GM12864 (cell line): ENCODE results near the gene PPP6R2.
"Not testable (repeated sequence)": the region's sequence is repeated elsewhere in the genome, so short reads cannot be mapped to it uniquely, and the experiment has no call there.

Experiments used
- DNase-seq: peaks from one replicate; pipeline ENCODE4 v3.0.0-alpha.2; 2011; ENCODE audit warnings: low read depth
- H3K4me3 ChIP-seq: 2 replicates; pipeline ENCODE4 v1.5.1; 2011; ENCODE audit warnings: mild to moderate bottlenecking, low read depth, low read length, control low read depth
- TF ChIP-seq, protein P1 (sequence below): IDR thresholded peaks from 2 replicates; pipeline ENCODE4 v1.5.1; 2011; ENCODE audit warnings: low read depth, mild to moderate bottlenecking, moderate library complexity, low read length, control low read depth, inconsistent platforms; ENCODE audit errors: missing control alignments

Gene PPP6R2

DNA sequence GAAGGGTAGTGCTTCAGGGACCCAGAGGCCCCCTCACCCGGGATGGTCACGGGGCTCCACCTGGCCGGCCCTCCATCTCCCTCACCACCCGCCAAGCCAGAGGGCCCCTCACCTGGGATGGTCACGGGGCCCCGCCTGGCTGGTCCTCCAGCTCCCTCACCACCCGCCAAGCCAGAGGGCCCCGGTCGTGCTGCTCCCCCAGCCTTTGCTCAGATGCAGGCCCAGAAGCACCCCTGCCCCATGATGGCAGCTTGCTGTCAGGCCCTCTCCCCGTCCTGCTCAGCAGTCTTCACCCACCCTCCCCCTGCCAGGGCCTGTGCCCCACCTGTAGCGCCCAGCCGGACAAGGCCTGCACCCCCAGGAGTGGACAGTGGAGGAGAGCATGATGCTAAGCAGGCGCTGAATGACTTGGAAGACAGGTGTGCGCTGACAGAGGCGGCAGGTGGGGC, 23.6 kb upstream of the PPP6R2 start:
- H3K4me3 ChIP-seq = no peak overlapping the region
- no peak for DNase-seq
- TF ChIP-seq, protein P1, sequence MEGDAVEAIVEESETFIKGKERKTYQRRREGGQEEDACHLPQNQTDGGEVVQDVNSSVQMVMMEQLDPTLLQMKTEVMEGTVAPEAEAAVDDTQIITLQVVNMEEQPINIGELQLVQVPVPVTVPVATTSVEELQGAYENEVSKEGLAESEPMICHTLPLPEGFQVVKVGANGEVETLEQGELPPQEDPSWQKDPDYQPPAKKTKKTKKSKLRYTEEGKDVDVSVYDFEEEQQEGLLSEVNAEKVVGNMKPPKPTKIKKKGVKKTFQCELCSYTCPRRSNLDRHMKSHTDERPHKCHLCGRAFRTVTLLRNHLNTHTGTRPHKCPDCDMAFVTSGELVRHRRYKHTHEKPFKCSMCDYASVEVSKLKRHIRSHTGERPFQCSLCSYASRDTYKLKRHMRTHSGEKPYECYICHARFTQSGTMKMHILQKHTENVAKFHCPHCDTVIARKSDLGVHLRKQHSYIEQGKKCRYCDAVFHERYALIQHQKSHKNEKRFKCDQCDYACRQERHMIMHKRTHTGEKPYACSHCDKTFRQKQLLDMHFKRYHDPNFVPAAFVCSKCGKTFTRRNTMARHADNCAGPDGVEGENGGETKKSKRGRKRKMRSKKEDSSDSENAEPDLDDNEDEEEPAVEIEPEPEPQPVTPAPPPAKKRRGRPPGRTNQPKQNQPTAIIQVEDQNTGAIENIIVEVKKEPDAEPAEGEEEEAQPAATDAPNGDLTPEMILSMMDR = no peak

- H3K4me3 ChIP-seq = no peak overlapping the region
- TF ChIP-seq, protein P1 = no peak
- DNase-seq = no peak
These were observed 23.0 kb upstream of the PPP6R2 start for GRCh38 chr22:50320116-50320515.

- no peak overlapping the region for H3K4me3 ChIP-seq
- TF ChIP-seq, protein P1 = no peak
- no peak for DNase-seq
These were observed 22.3 kb upstream of the PPP6R2 start for GRCh38 chr22:50320671-50321325.

DNA sequence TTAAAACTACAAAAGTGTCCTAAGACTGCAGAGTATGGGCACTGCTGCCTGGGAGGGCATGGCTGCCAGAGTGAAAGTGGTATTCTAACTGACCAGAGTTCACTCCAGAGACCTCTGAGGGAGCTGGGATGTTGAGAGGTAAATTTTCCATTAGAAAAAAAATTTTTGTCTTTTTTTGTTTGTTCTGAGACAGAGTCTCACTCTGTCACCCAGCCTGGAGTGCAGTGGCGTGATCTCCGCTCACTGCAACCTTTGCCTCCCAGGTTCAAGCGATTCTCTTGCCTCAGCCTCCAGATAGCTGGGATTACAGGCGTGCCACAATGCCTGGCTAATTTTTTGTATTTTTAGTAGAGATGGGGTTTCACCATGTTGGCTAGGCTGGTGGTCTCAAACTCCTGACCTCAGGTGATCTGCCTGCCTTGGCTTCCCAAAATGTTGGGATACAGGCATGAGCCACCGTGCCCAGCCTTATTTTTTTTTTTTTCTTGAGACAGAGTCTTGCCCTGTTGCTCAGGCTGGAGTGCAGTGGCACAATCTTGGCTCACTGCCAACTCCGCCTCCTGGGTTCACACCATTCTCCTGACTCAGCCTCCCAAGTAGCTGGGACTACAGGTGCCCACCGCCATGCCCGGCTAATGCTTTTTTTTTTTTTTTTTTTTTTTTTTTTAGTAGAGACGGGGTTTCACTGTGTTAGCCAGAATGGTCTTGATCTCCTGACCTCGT, 20.6 kb upstream of the PPP6R2 start:
- H3K4me3 ChIP-seq, DNase-seq: not testable (repeated sequence)

GRCh38 chr22:50323900-50324299, 19.2 kb upstream of the PPP6R2 start:
- H3K4me3 ChIP-seq = no peak overlapping the region
- DNase-seq = no peak
- TF ChIP-seq, protein P1 = no peak

- DNase-seq = no peak
- no peak overlapping the region for H3K4me3 ChIP-seq
- TF ChIP-seq, protein P1 = no peak
These were observed 17.5 kb upstream of the PPP6R2 start for GRCh38 chr22:50325444-50326224.

- peak overlapping the region; percentile 86 for H3K4me3 ChIP-seq
- no peak for DNase-seq
- TF ChIP-seq, protein P1 = no peak
These were observed 16.7 kb upstream of the PPP6R2 start for GRCh38 chr22:50326225-50326955.
